ENCODE data around the gene CISTR. TPM values are rescaled to one million over a fixed set of nuclear protein-coding genes. Genes with fewer than 3 reads are reported as not detected.

Gene CISTR
- total RNA-seq (1 to 10 TPM in 7 of 9 donors, under 1 TPM in 1, not detected in 1; 0.68 to 4.4 (median 2.3) TPM), polyA plus RNA-seq (1 to 10 TPM in 1 of 2 donors, under 1 TPM in 1; 0.24 to 2.5 TPM)
- long read RNA-seq, donor 1, partial matches to known transcripts = 0 of 4 reads
- long read RNA-seq, donor 1, other reads (novel, unspliced or antisense) = 4 of 4 reads
- long read RNA-seq, donor 2 = 0 reads
- long read RNA-seq, donor 3 = 0 reads

DNA sequence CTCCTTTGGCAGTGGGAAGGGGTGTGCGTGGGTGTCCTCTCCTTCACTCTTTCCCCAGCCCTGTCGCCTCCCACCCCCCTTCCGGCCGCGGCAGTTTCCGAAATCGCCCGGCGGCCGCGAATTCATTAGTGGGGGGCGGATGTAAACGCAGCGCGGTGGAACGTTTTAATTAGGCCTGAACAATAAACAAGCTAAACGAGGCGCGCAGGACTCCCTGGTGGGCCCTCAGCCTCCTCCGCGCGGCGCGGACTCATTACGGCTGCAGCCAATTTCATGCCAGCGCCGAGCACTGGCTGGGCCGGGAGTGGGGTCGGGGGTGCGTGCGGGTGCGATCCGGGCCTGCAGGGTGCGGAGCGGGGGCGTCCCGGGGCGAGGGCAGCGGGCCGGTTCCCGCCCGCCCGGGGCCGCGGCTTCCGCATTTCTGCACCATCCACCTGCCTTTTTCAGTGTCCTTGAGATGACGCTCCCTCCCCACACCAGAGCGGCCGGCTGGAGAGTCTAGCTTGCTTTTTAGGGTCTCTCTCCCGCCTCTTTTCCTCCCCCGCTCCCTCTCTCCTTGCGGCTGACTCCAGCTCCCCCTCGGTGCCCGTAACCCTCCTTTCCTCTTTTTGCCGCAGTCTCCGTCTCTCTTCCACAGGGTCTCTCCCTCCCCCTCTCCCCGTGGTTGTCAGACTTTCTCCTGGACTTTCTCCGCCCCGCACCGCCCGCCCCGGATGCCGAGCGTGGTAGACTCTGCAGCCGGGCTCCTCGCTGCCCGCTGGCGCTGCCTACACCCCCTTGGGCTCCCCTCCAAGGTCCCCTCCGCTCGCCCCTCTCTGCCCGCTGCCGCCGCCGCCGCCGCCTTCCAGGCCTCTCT lies at the start of gene CISTR:
Gene CISTR (minus strand): TSS at position 644 of the 856 bp plus-strand sequence.
- no peak for TF ChIP-seq POLR2A (IDR thresholded peaks at IDR 0.05)
- TF ChIP-seq, protein P1, sequence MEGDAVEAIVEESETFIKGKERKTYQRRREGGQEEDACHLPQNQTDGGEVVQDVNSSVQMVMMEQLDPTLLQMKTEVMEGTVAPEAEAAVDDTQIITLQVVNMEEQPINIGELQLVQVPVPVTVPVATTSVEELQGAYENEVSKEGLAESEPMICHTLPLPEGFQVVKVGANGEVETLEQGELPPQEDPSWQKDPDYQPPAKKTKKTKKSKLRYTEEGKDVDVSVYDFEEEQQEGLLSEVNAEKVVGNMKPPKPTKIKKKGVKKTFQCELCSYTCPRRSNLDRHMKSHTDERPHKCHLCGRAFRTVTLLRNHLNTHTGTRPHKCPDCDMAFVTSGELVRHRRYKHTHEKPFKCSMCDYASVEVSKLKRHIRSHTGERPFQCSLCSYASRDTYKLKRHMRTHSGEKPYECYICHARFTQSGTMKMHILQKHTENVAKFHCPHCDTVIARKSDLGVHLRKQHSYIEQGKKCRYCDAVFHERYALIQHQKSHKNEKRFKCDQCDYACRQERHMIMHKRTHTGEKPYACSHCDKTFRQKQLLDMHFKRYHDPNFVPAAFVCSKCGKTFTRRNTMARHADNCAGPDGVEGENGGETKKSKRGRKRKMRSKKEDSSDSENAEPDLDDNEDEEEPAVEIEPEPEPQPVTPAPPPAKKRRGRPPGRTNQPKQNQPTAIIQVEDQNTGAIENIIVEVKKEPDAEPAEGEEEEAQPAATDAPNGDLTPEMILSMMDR (IDR thresholded peaks at IDR 0.05) = no peak
- Histone ChIP-seq H3K27me3 (peaks cover 0 to 71% (median 14%) of the 10 kb centered on the region in 9 donors), H3K4me3 (peak within 1 kb of the TSS; percentile 48 to 72 (median 62)), H3K27ac (peak within 1 kb of the TSS in 11 of 12 donors; percentile 3 to 73 (median 56)), H3K9me3 (no peaks in the 10 kb centered on the region), H3K4me1 (peaks cover 0 to 33% (median 18%) of the 10 kb centered on the region in 12 donors), H3K36me3 (no peaks in the 10 kb centered on the region)
- intact Hi-C loops (cut with DNase I) = loop anchor here in 2 of 10 donors (10.0 kb wide), 2 partner anchors 443 to 453 kb away; no protein-coding TSS in a partner anchor
- peak in 3 of 5 donors; percentile 28 to 54 (median 29) for DNase-seq
- WGBS, 4 donors = 2 to 6% (median 3%) methylated on average over 53 to 76 of the region's 76 CpGs
- peak; percentile 3 to 43 (median 29) for ATAC-seq

DNA sequence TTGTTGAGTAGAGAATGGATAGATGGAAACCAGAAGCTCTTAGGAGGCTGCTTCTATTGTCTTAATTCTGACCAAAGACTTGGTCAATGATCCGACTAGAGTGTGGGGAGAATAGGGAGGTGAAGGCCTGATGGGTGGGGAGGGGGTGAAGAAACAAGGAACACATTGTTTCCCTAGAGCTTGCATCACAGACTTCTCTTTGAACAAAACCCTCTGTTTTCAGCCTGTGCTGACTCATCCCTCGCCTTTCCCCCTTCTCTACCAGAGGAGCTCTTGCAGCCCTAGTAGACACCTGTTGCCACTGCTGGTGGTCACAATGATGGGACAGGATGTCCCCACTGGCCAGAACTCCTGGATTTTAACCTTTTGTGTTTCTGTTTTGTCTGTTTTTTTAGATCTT lies 46.8 kb upstream of the CISTR start:
- WGBS, 4 donors = 73 to 75% (median 75%) methylated on average over 2 of the region's 2 CpGs
- no peaks in the 10 kb centered on the region for H3K4me1 ChIP-seq
- H3K4me3 ChIP-seq = no peak overlapping the region
- H3K27me3 ChIP-seq = peaks cover 0 to 64% (median 7%) of the 10 kb centered on the region in 9 donors
- H3K27ac ChIP-seq = no peak overlapping the region
- DNase-seq (no peak), ATAC-seq (no peak)
- intact Hi-C loops (cut with DNase I) = no loop called here
- H3K36me3 ChIP-seq = no peaks in the 10 kb centered on the region
- no peaks in the 10 kb centered on the region for H3K9me3 ChIP-seq
- TF ChIP-seq POLR2A (IDR thresholded peaks at IDR 0.05) = no peak
- TF ChIP-seq, protein P1 (IDR thresholded peaks at IDR 0.05) = no peak

DNA sequence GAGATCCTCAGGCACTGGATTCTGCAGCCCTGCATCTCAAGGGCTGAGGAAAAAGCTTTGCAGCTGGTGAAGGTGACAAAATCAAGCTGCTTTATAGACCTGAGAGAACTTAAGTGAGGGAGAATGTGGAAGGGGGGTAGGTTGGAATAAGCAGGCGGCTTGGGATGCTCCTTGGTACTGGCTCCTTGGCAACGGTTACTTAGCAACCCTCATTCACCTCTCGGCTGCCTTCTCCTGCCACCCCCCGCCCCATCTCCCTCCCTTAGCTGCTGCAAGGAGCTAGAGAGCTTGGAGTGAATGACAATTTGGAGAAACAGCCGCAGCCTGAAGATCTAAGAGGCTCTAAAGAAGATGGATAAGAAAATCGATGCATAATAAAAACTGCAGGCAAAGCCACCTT lies 44.1 kb upstream of the CISTR start:
- Histone ChIP-seq H3K9me3 (no peaks in the 10 kb centered on the region), H3K4me1 (no peaks in the 10 kb centered on the region), H3K4me3 (no peak overlapping the region), H3K36me3 (no peaks in the 10 kb centered on the region), H3K27me3 (peaks cover 0 to 62% (median 6%) of the 10 kb centered on the region in 9 donors), H3K27ac (no peak overlapping the region)
- no peak for ATAC-seq
- TF ChIP-seq, protein P1 (IDR thresholded peaks at IDR 0.05) = no peak
- TF ChIP-seq POLR2A (IDR thresholded peaks at IDR 0.05) = no peak
- no peak for DNase-seq
- intact Hi-C loops (cut with DNase I) = no loop called here
- WGBS, 4 donors = 49 to 65% (median 57%) methylated on average over 6 of the region's 6 CpGs

DNA sequence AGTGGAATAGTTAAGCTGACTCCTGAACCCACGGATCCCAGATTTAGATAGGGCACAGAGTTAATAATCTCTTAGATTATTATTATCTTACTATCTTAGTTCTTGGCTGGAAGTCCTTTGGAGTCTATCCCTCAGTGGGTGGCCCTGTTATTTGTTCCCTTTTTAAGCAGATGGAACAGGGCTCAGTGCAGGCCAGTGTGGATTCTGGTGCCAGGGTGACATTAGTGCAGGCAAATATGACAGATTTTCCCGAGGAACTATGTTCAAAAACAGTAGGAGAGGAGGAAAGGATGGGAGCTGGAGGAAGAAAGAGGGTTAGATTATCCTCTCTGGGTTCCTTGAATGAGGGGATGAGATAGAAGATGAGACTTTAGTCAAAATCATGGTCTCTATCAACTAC lies 41.4 kb upstream of the CISTR start:
- Histone ChIP-seq H3K4me3 (no peak overlapping the region), H3K4me1 (no peaks in the 10 kb centered on the region), H3K27me3 (peaks cover 0 to 77% (median 11%) of the 10 kb centered on the region in 9 donors), H3K27ac (no peak overlapping the region), H3K9me3 (no peaks in the 10 kb centered on the region), H3K36me3 (no peaks in the 10 kb centered on the region)
- ATAC-seq (no peak), DNase-seq (no peak)
- intact Hi-C loops (cut with DNase I) = no loop called here
- TF ChIP-seq POLR2A (IDR thresholded peaks at IDR 0.05) = no peak
- TF ChIP-seq, protein P1 (IDR thresholded peaks at IDR 0.05) = no peak
- 45 to 51% (median 49%) methylated on average over 2 of the region's 2 CpGs for WGBS, 4 donors

Measured in heart left ventricle (tissue), 16 donors.